ENCODE results near the gene FCN3.
A peak's percentile ranks its signal among the peaks of the same experiment; 100 is the strongest.

The FCN3 gene

GRCh38 chr1:27377760-27378495, 3.3 kb upstream of the FCN3 start:
- DNase-seq: no peak

- DNase-seq: no peak
These were observed 1.6 kb downstream of the FCN3 start for GRCh38 chr1:27372808-27373690.

GRCh38 chr1:27372022-27372807, 2.4 kb downstream of the FCN3 start:
- DNase-seq: no peak

- DNase-seq: no peak
These were observed 5.6 kb downstream of the FCN3 start for GRCh38 chr1:27368869-27369582.

- DNase-seq: no peak
These were observed 7.4 kb downstream of the FCN3 start for GRCh38 chr1:27367160-27367650.

GRCh38 chr1:27366411-27367159, 8.0 kb downstream of the FCN3 start, which contains the start of gene MAP3K6:
MAP3K6 (minus strand) TSS chr1:27366961; CDS start chr1:27366597, 364 bp downstream.
- DNase-seq: peak; percentile 73 to 78

- peak; percentile 91 for DNase-seq
These were observed 8.6 kb downstream of the FCN3 start for GRCh38 chr1:27366113-27366410.

- DNase-seq: peak; percentile 90 to 91
These were observed 9.1 kb downstream of the FCN3 start for GRCh38 chr1:27365372-27366112.

GRCh38 chr1:27364696-27365371, 9.8 kb downstream of the FCN3 start:
- no peak for DNase-seq

GRCh38 chr1:27363766-27364695, 10.6 kb downstream of the FCN3 start:
- DNase-seq: no peak

GRCh38 chr1:27361553-27361952, 13.1 kb downstream of the FCN3 start:
- no peak for DNase-seq

- no peak for DNase-seq
These were observed 13.6 kb downstream of the FCN3 start for GRCh38 chr1:27361044-27361402.

- DNase-seq: peak; percentile 57 to 64
These were observed 14.2 kb downstream of the FCN3 start for GRCh38 chr1:27360159-27361043.

- DNase-seq: no peak
These were observed 14.8 kb downstream of the FCN3 start for GRCh38 chr1:27359822-27360158.

GRCh38 chr1:27358928-27359313, 15.7 kb downstream of the FCN3 start:
- no peak for DNase-seq

GRCh38 chr1:27358038-27358927, 16.3 kb downstream of the FCN3 start:
- DNase-seq: no peak
